Frontal cortex (tissue), 1 donor: ENCODE data around the gene C6orf136. TPM values are rescaled to one million over a fixed set of nuclear protein-coding genes. Genes with fewer than 3 reads are reported as not detected.

ENCODE experiments used
- total RNA-seq: library from RNA; depleted of rRNA; stranded (reverse); fragments of >200 nt; gene quantifications from one replicate; pipeline ENCODE4 v1.2.3, GENCODE V29; 2014

C6orf136 gene
- total RNA-seq, 1 donor from 2014 or later: 23.2 TPM

Other genes with a start within 250 kb of the C6orf136 start
- gene HLA-E, start 157.6 kb upstream of the C6orf136 start, total RNA-seq: 25.7 TPM
- 28.1 TPM for gene GNL1, start 90.6 kb upstream of the C6orf136 start, total RNA-seq
- gene PRR3, start 89.8 kb upstream of the C6orf136 start, total RNA-seq: 12.2 TPM
- 18.8 TPM for gene ABCF1, start 75.7 kb upstream of the C6orf136 start, total RNA-seq
- 43.6 TPM for gene PPP1R10, start 29.9 kb upstream of the C6orf136 start, total RNA-seq
- 53.0 TPM for gene MRPS18B, start 29.3 kb upstream of the C6orf136 start, total RNA-seq
- gene ATAT1, start 20.3 kb upstream of the C6orf136 start, total RNA-seq: 40.4 TPM
- gene DHX16, start 25.9 kb downstream of the C6orf136 start, total RNA-seq: 22.4 TPM
- 44.0 TPM for gene PPP1R18, start 39.5 kb downstream of the C6orf136 start, total RNA-seq
- gene NRM, start 43.9 kb downstream of the C6orf136 start, total RNA-seq: 0.41 TPM
- gene MDC1, start 70.1 kb downstream of the C6orf136 start, total RNA-seq: 4.1 TPM
- 1,325 TPM for gene TUBB, start 73.2 kb downstream of the C6orf136 start, total RNA-seq
- 46.9 TPM for gene FLOT1, start 95.6 kb downstream of the C6orf136 start, total RNA-seq
- 2.4 TPM for gene IER3, start 97.4 kb downstream of the C6orf136 start, total RNA-seq
- 106 TPM for gene DDR1, start 237.4 kb downstream of the C6orf136 start, total RNA-seq